Measurements from ENCODE around the gene ZMYND8.

ZMYND8 gene

GRCh38 chr20:47357296-47358038 lies 968 bp upstream of the ZMYND8 start:
- DNase-seq (ENCODE audit: extremely low spot score) = peak; percentile 80
- ChIA-PET POLR2A (interaction anchor here (0.6 to 2.1 kb wide), 4 partner anchors 9 to 83 kb away, joined by 3 to 8 read pairs (median 6); no protein-coding TSS in a partner anchor), CTCF (interaction anchor here (0.8 to 14.0 kb wide), 12 partner anchors 9 to 263 kb away, joined by 3 to 203 read pairs (median 4); no protein-coding TSS in a partner anchor)
- no peak for TF ChIP-seq CTCF (IDR thresholded peaks at IDR 0.05; ENCODE audit: control extremely low read depth, extremely low read depth, low read depth, missing control alignments)

GRCh38 chr20:47356220-47356525 lies 326 bp downstream of the ZMYND8 start:
- CTCF ChIA-PET = interaction anchor here (1.0 to 14.0 kb wide), 8 partner anchors 8 to 265 kb away, joined by 3 to 203 read pairs (median 6); no protein-coding TSS in a partner anchor
- no peak for TF ChIP-seq CTCF (IDR thresholded peaks at IDR 0.05; ENCODE audit: control extremely low read depth, extremely low read depth, low read depth, missing control alignments)
- DNase-seq (ENCODE audit: extremely low spot score) = no peak
- POLR2A ChIA-PET = interaction anchor here (0.6 to 2.1 kb wide), 4 partner anchors 10 to 82 kb away, joined by 3 to 6 read pairs (median 3); no protein-coding TSS in a partner anchor

GRCh38 chr20:47355489-47356219 lies 845 bp downstream of the ZMYND8 start:
- DNase-seq (ENCODE audit: extremely low spot score) = no peak
- CTCF ChIA-PET = interaction anchor here (0.6 to 14.0 kb wide), 9 partner anchors 8 to 265 kb away, joined by 3 to 203 read pairs (median 4); no protein-coding TSS in a partner anchor
- TF ChIP-seq CTCF (IDR thresholded peaks at IDR 0.05; ENCODE audit: control extremely low read depth, extremely low read depth, low read depth, missing control alignments) = no peak
- POLR2A ChIA-PET = interaction anchor here (0.6 to 2.1 kb wide), 2 partner anchors 12 to 57 kb away, joined by 3 to 6 read pairs; no protein-coding TSS in a partner anchor

GRCh38 chr20:47354714-47355488 lies 1.6 kb downstream of the ZMYND8 start:
- ChIA-PET CTCF (interaction anchor here (0.6 to 14.0 kb wide), 5 partner anchors 7 to 159 kb away, joined by 4 to 203 read pairs (median 11); no protein-coding TSS in a partner anchor), POLR2A (no interaction called here)
- no peak for DNase-seq (ENCODE audit: extremely low spot score)
- TF ChIP-seq CTCF (IDR thresholded peaks at IDR 0.05; ENCODE audit: control extremely low read depth, extremely low read depth, low read depth, missing control alignments) = no peak

- no peak for TF ChIP-seq CTCF (IDR thresholded peaks at IDR 0.05; ENCODE audit: control extremely low read depth, extremely low read depth, low read depth, missing control alignments)
- CTCF ChIA-PET = interaction anchor here (1.3 to 14.0 kb wide), 4 partner anchors 20 to 158 kb away, joined by 3 to 203 read pairs (median 64); no protein-coding TSS in a partner anchor
- no peak for DNase-seq (ENCODE audit: extremely low spot score)
- POLR2A ChIA-PET = no interaction called here
Observed at GRCh38 chr20:47354464-47354713, 2.1 kb downstream of the ZMYND8 start.
